ENCODE results near the gene RMDN2. TPM values are rescaled to one million over a fixed set of nuclear protein-coding genes. Genes with fewer than 3 reads are reported as not detected.

RMDN2 gene
- total RNA-seq, 1 donor from 2014 or later, result 21.9 TPM

GRCh38 chr2:37880551-37880950, 44.5 kb upstream of the RMDN2 start:
- no peaks in the 10 kb centered on the region for H3K27me3 ChIP-seq (ENCODE audit: low read depth)
- no peak for ATAC-seq
- DNase-seq, result no peak
- H3K9me3 ChIP-seq, result no peaks in the 10 kb centered on the region
- no peak for TF ChIP-seq CTCF (IDR thresholded peaks at IDR 0.05)
- H3K4me1 ChIP-seq, result no peaks in the 10 kb centered on the region
- no peak overlapping the region for H3K4me3 ChIP-seq
- H3K27ac ChIP-seq, result no peak overlapping the region
- intact Hi-C loops (cut with DNase I), result no loop called here
- no peaks in the 10 kb centered on the region for H3K36me3 ChIP-seq

- Histone ChIP-seq H3K4me3 (no peak overlapping the region), H3K36me3 (no peaks in the 10 kb centered on the region), H3K27ac (no peak overlapping the region), H3K9me3 (no peaks in the 10 kb centered on the region), H3K4me1 (no peaks in the 10 kb centered on the region), H3K27me3 (ENCODE audit: low read depth) (no peaks in the 10 kb centered on the region)
- ATAC-seq (no peak), DNase-seq (no peak)
- no peak for TF ChIP-seq CTCF (IDR thresholded peaks at IDR 0.05)
- intact Hi-C loops (cut with DNase I), result no loop called here
Measured at GRCh38 chr2:37881397-37881796, 43.7 kb upstream of the RMDN2 start.

DNA sequence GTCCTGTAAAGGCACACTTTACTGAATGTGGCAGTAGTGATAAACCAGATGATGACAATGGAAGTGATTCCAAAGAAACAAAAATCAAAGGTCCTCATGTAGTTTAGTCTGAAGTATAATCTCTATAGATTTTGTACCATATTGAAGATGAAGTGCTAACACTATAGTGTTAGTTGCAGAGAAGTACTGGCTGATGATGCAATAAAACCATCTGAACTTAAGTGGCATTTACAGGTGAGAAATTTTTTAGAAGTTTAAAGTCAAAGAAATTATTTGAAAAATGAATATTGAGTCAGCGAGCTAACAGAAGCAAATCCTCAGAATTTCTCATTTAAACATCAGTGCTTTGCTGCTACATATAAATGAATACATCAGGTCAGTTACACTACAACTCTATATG, 43.1 kb upstream of the RMDN2 start:
- H3K4me3 ChIP-seq, result no peak overlapping the region
- no peaks in the 10 kb centered on the region for H3K27me3 ChIP-seq (ENCODE audit: low read depth)
- ATAC-seq, result no peak
- no peaks in the 10 kb centered on the region for H3K36me3 ChIP-seq
- H3K27ac ChIP-seq, result no peak overlapping the region
- no peaks in the 10 kb centered on the region for H3K4me1 ChIP-seq
- no peak for DNase-seq
- intact Hi-C loops (cut with DNase I), result no loop called here
- H3K9me3 ChIP-seq, result no peaks in the 10 kb centered on the region
- no peak for TF ChIP-seq CTCF (IDR thresholded peaks at IDR 0.05)

GRCh38 chr2:37883518-37883917, 41.6 kb upstream of the RMDN2 start:
- no peak for ATAC-seq
- intact Hi-C loops (cut with DNase I), result no loop called here

GRCh38 chr2:37885329-37885993, 39.6 kb upstream of the RMDN2 start:
- Histone ChIP-seq H3K36me3 (no peaks in the 10 kb centered on the region), H3K27me3 (ENCODE audit: low read depth) (no peaks in the 10 kb centered on the region), H3K27ac (no peak overlapping the region), H3K4me3 (no peak overlapping the region), H3K9me3 (no peaks in the 10 kb centered on the region), H3K4me1 (no peaks in the 10 kb centered on the region)
- DNase-seq (no peak), ATAC-seq (no peak)
- TF ChIP-seq CTCF (IDR thresholded peaks at IDR 0.05), result no peak
- intact Hi-C loops (cut with DNase I), result no loop called here

More at GRCh38 chr2:37883518-37883917, 41.6 kb upstream of the RMDN2 start:
- DNase-seq, result no peak
- Histone ChIP-seq H3K4me3 (no peak overlapping the region), H3K4me1 (no peaks in the 10 kb centered on the region), H3K27me3 (ENCODE audit: low read depth) (no peaks in the 10 kb centered on the region), H3K27ac (no peak overlapping the region), H3K36me3 (no peaks in the 10 kb centered on the region), H3K9me3 (no peaks in the 10 kb centered on the region)
- TF ChIP-seq CTCF (IDR thresholded peaks at IDR 0.05), result no peak
